Hematopoietic multipotent progenitor cell (in vitro differentiated cells): Measurements from ENCODE around the gene TESPA1. TPM values are rescaled to one million over a fixed set of nuclear protein-coding genes. Genes with fewer than 3 reads are reported as not detected.
"Not testable (repeated sequence)": the region's sequence is repeated elsewhere in the genome, so short reads cannot be mapped to it uniquely, and the experiment has no call there.

ENCODE experiments used
- DNase-seq, 3 donors: peaks; one replicate each; pipeline ENCODE4 v3.0.0-alpha.2; 2011 to 2015; ENCODE audit warnings: low read depth in 2 of 3, low spot score in 2 of 3
- total RNA-seq: library from RNA; depleted of rRNA; stranded (reverse); fragments of >200 nt; gene quantifications from one replicate; pipeline ENCODE4 v1.2.3, GENCODE V29; 2012

The TESPA1 gene
- total RNA-seq, 1 donor: 342 TPM

GRCh38 chr12:54954228-54954627 lies 30.3 kb downstream of the TESPA1 start:
- no peak for DNase-seq

GRCh38 chr12:54950071-54950727 lies 34.4 kb downstream of the TESPA1 start:
- DNase-seq: no peak

- no peak for DNase-seq
Measured at GRCh38 chr12:54949073-54949711, 35.4 kb downstream of the TESPA1 start.

- DNase-seq: no peak
Measured at GRCh38 chr12:54948171-54948570, 36.4 kb downstream of the TESPA1 start.

GRCh38 chr12:54945082-54945481 lies 39.5 kb downstream of the TESPA1 start:
- DNase-seq: no peak

- not testable (repeated sequence) for DNase-seq
Measured at GRCh38 chr12:54943292-54943691, 41.3 kb downstream of the TESPA1 start.

GRCh38 chr12:54941659-54942058 lies 42.9 kb downstream of the TESPA1 start:
- no peak for DNase-seq

- DNase-seq: no peak
Measured at GRCh38 chr12:54940727-54941315, 43.7 kb downstream of the TESPA1 start.

GRCh38 chr12:54937929-54938328 lies 46.6 kb downstream of the TESPA1 start:
- DNase-seq: no peak

- DNase-seq: no peak
Measured at GRCh38 chr12:54937376-54937775, 47.2 kb downstream of the TESPA1 start.

- no peak for DNase-seq
Measured at GRCh38 chr12:54936736-54937135, 47.8 kb downstream of the TESPA1 start.

- peak in 2 of 3 donors; percentile 74 to 75 for DNase-seq
Measured at GRCh38 chr12:54935235-54935951, 49.2 kb downstream of the TESPA1 start.

- DNase-seq: no peak
Measured at GRCh38 chr12:54934419-54934818, 50.1 kb downstream of the TESPA1 start.

GRCh38 chr12:54933376-54933775 lies 51.2 kb downstream of the TESPA1 start:
- DNase-seq: peak in 2 of 3 donors; percentile 31 to 56

- DNase-seq: no peak
Measured at GRCh38 chr12:54932691-54933090, 51.9 kb downstream of the TESPA1 start.

GRCh38 chr12:54932038-54932437 lies 52.5 kb downstream of the TESPA1 start:
- no peak for DNase-seq

- no peak for DNase-seq
Measured at GRCh38 chr12:54929998-54930397, 54.6 kb downstream of the TESPA1 start.

GRCh38 chr12:54926246-54926645 lies 58.3 kb downstream of the TESPA1 start:
- no peak for DNase-seq

- DNase-seq: no peak
Measured at GRCh38 chr12:54924972-54925707, 59.4 kb downstream of the TESPA1 start.

- DNase-seq: no peak
Measured at GRCh38 chr12:54917001-54917488, 67.5 kb downstream of the TESPA1 start.
